GM23338 (cell line): ENCODE results near the gene NUB1. TPM values are rescaled to one million over a fixed set of nuclear protein-coding genes. Genes with fewer than 3 reads are reported as not detected.

ENCODE experiments used
- ATAC-seq: fragments of 200-7000 bp; cut with Tn5 transposase; 3 replicates; pipeline ENCODE4 v1.9.1; 2020
- DNase-seq: peaks from one replicate; pipeline ENCODE4 v3.0.0-alpha.2; 2015; ENCODE audit warnings: low spot score
- H2AFZ ChIP-seq: fragments of 200-600 bp; sonication (generic); 2 replicates; pipeline ENCODE4 v1.8.0; 2016; ENCODE audit warnings: antibody characterized with exemption, mild to moderate bottlenecking, moderate library complexity
- H3F3A ChIP-seq: fragments of 200-600 bp; sonication (generic); replicated peaks from 2 replicates; pipeline ENCODE4 v1.8.0; 2017; ENCODE audit warnings: antibody characterized with exemption, mixed run types, low read depth
- H3K27ac ChIP-seq: fragments of 200-600 bp; sonication (generic); 2 replicates; pipeline ENCODE4 v1.6.1; 2016; ENCODE audit warnings: low read depth
- H3K27me3 ChIP-seq: fragments of 200-600 bp; sonication (generic); 2 replicates; pipeline ENCODE4 v1.8.0; 2016; ENCODE audit warnings: mild to moderate bottlenecking, mixed run types, moderate library complexity; ENCODE audit not compliant: insufficient read depth
- H3K36me3 ChIP-seq: fragments of 200-600 bp; sonication (generic); 2 replicates; pipeline ENCODE4 v1.8.0; 2016; ENCODE audit warnings: mild to moderate bottlenecking; ENCODE audit not compliant: insufficient read depth
- H3K4me1 ChIP-seq: fragments of 200-600 bp; sonication (generic); 2 replicates; pipeline ENCODE4 v1.8.0; 2016; ENCODE audit warnings: mild to moderate bottlenecking, moderate library complexity; ENCODE audit not compliant: insufficient read depth
- H3K4me2 ChIP-seq: fragments of 200-600 bp; sonication (generic); 2 replicates; pipeline ENCODE4 v1.7.1; 2017; ENCODE audit warnings: mixed run types
- H3K4me3 ChIP-seq: fragments of 200-600 bp; sonication (generic); 2 replicates; pipeline ENCODE4 v1.6.1; 2016; ENCODE audit warnings: mixed run types
- H3K79me2 ChIP-seq: fragments of 200-600 bp; sonication (generic); replicated peaks from 2 replicates; pipeline ENCODE4 v1.8.0; 2017; ENCODE audit warnings: mild to moderate bottlenecking; ENCODE audit not compliant: insufficient read depth
- H3K9me2 ChIP-seq: fragments of 200-600 bp; sonication (generic); 2 replicates; pipeline ENCODE4 v1.8.0; 2017; ENCODE audit not compliant: insufficient read depth
- H4K20me1 ChIP-seq: fragments of 200-600 bp; sonication (generic); replicated peaks from 2 replicates; pipeline ENCODE4 v1.8.0; 2017; ENCODE audit warnings: mild to moderate bottlenecking; ENCODE audit not compliant: insufficient read depth
- H3K27ac Mint-ChIP-seq: 2 replicates; pipeline ENCODE4 v1.8.0; 2020; ENCODE audit warnings: inconsistent platforms, mild to moderate bottlenecking, moderate library complexity, mixed read lengths
- H3K27me3 Mint-ChIP-seq: 3 replicates; pipeline ENCODE4 v1.8.0; 2022; ENCODE audit warnings: low read depth, mild to moderate bottlenecking, moderate library complexity, mixed read lengths, inconsistent platforms; ENCODE audit not compliant: insufficient read depth, poor library complexity
- H3K36me3 Mint-ChIP-seq: 3 replicates; pipeline ENCODE4 v1.8.0; 2021; ENCODE audit warnings: low read depth, mild to moderate bottlenecking, inconsistent platforms, moderate library complexity, mixed read lengths
- H3K4me1 Mint-ChIP-seq: 3 replicates; pipeline ENCODE4 v1.8.0; 2020; ENCODE audit warnings: mild to moderate bottlenecking, inconsistent platforms, mixed read lengths
- H3K4me3 Mint-ChIP-seq: 3 replicates; pipeline ENCODE4 v1.8.0; 2021; ENCODE audit warnings: moderate library complexity, mild to moderate bottlenecking, inconsistent platforms, mixed read lengths
- H3K9me3 Mint-ChIP-seq: 3 replicates; pipeline ENCODE4 v1.8.0; 2020; ENCODE audit warnings: moderate library complexity, mild to moderate bottlenecking, inconsistent platforms, mixed read lengths
- CREB1 ChIP-seq: fragments of 250-450 bp; sonication (Bioruptor Pico); IDR thresholded peaks from 2 replicates; pipeline ENCODE4 v1.5.0; 2020; ENCODE audit warnings: low read depth, mild to moderate bottlenecking, moderate library complexity
- CTCF ChIP-seq, 2 experiments: fragments of 200-600 bp in 1 of 2; sonication (generic) in 1 of 2; conservative IDR thresholded peaks; 2 replicates each; pipeline versions ENCODE4 v1.5.1 to v1.6.1; 2016 to 2017; ENCODE audit warnings: antibody characterized with exemption in 2 of 2, low read depth in 2 of 2, mild to moderate bottlenecking in 2 of 2, moderate library complexity in 1 of 2
- ETS1 ChIP-seq: IDR thresholded peaks from 2 replicates; pipeline ENCODE4 v1.6.1; 2016; ENCODE audit warnings: antibody characterized with exemption
- EZH2 ChIP-seq: fragments of 200-600 bp; sonication (generic); IDR thresholded peaks from one replicate; pipeline ENCODE4 v1.8.0; 2017; ENCODE audit warnings: antibody characterized with exemption, mild to moderate bottlenecking, low read depth; ENCODE audit not compliant: unreplicated experiment
- EZH2phosphoT487 ChIP-seq: fragments of 200-600 bp; sonication (generic); IDR thresholded peaks from one replicate; pipeline ENCODE4 v1.8.1; 2018; ENCODE audit warnings: antibody characterized with exemption; ENCODE audit not compliant: unreplicated experiment
- JUNB ChIP-seq: IDR thresholded peaks from one replicate; pipeline ENCODE4 v1.6.1; 2016; ENCODE audit warnings: antibody characterized with exemption; ENCODE audit not compliant: unreplicated experiment
- NANOG ChIP-seq: IDR thresholded peaks from 2 replicates; pipeline ENCODE4 v1.6.1; 2016; ENCODE audit warnings: antibody characterized with exemption, borderline replicate concordance
- POLR2AphosphoS5 ChIP-seq: IDR thresholded peaks from 2 replicates; pipeline ENCODE4 v1.6.1; 2016; ENCODE audit warnings: antibody characterized with exemption, low read depth
- REST ChIP-seq: IDR thresholded peaks from one replicate; pipeline ENCODE4 v1.6.1; 2018; ENCODE audit warnings: antibody characterized with exemption; ENCODE audit not compliant: unreplicated experiment
- ZNF114 ChIP-seq: fragments of 250-450 bp; sonication (Bioruptor Pico); IDR thresholded peaks from 2 replicates; pipeline ENCODE4 v1.5.0; 2020; ENCODE audit warnings: mild to moderate bottlenecking, moderate library complexity
- ZNF331 ChIP-seq: fragments of 250-450 bp; sonication (Bioruptor Pico); IDR thresholded peaks from 2 replicates; pipeline ENCODE4 v1.5.0; 2020; ENCODE audit warnings: low read depth, mild to moderate bottlenecking, moderate library complexity
- polyA plus RNA-seq: library from polyadenylated mRNA; unstranded; fragments of >200 nt; fragmentation: Nextera tagmentation; extraction: Ambion mirVana; gene quantifications from 2 replicates; pipeline ENCODE4 v1.2.1, GENCODE V29; 2016
- total RNA-seq: library from RNA; depleted of rRNA; stranded (reverse); fragments of >200 nt; shearing (Covaris generic); gene quantifications from 2 replicates; pipeline ENCODE4 v1.2.3, GENCODE V29; 2014

NUB1 gene
- total and polyA plus RNA-seq, 2 experiments from 2014 or later: 31.8 to 42.3 TPM

- TF ChIP-seq EZH2phosphoT487: no peak
- no peak for TF ChIP-seq POLR2AphosphoS5
- TF ChIP-seq CTCF (conservative IDR thresholded peaks at IDR 0.05; ENCODE audit: low read depth in 2 of 2): no peak
- no peak for TF ChIP-seq EZH2
- TF ChIP-seq ZNF331 (CRISPR knock-in tag): no peak
- no peak for TF ChIP-seq JUNB
- no peak for TF ChIP-seq CREB1
- TF ChIP-seq ETS1: no peak
These were observed 32.5 kb downstream of the NUB1 start (continued) for GRCh38 chr7:151374139-151374538.

GRCh38 chr7:151374726-151375125 lies 33.1 kb downstream of the NUB1 start:
- no peaks in the 10 kb centered on the region for H3K79me2 ChIP-seq
- H3K4me2 ChIP-seq: no peak overlapping the region
- H3K4me3 Mint-ChIP-seq: no peak overlapping the region
- H3K9me2 ChIP-seq: no peaks in the 10 kb centered on the region
- ATAC-seq: no peak
- H2AFZ ChIP-seq: no peak overlapping the region
- H3K27me3 Mint-ChIP-seq: peaks cover 8% of the 10 kb centered on the region
- H3K4me1 ChIP-seq: peaks cover 5% of the 10 kb centered on the region; the same call in 1 of the 2 replicates
- peaks cover 7% of the 10 kb centered on the region; the same call in 2 of the 3 replicates for H3K36me3 Mint-ChIP-seq
- no peak overlapping the region for H3K4me3 ChIP-seq
- no peak for DNase-seq
- 0 out of 2 replicates have a peak, but pooled peaks cover 3% of the 10 kb centered on the region for H3F3A ChIP-seq
- no peaks in the 10 kb centered on the region for H3K27me3 ChIP-seq
- no peaks in the 10 kb centered on the region; the same call in 1 of the 2 replicates for H4K20me1 ChIP-seq
- H3K4me1 Mint-ChIP-seq: peaks cover 26% of the 10 kb centered on the region
- H3K27ac Mint-ChIP-seq: no peak overlapping the region
- H3K27ac ChIP-seq: no peak overlapping the region
- no peaks in the 10 kb centered on the region for H3K9me3 Mint-ChIP-seq
- H3K36me3 ChIP-seq: no peaks in the 10 kb centered on the region
- TF ChIP-seq CREB1 (no peak), REST (no peak), ZNF114 (CRISPR knock-in tag) (no peak), ZNF331 (CRISPR knock-in tag) (no peak), ETS1 (no peak), CTCF (conservative IDR thresholded peaks at IDR 0.05; ENCODE audit: low read depth in 2 of 2) (no peak), EZH2phosphoT487 (no peak), EZH2 (no peak), NANOG (no peak)
